Stomach (tissue), 4 donors: ENCODE measurements around the gene SSMEM1.

Source experiments
- EP300 ChIP-seq: sonication (generic); formaldehyde crosslinking; IDR thresholded peaks from one replicate; pipeline ENCODE4 v1.6.1; 2017; ENCODE audit warnings: antibody characterized with exemption
- POLR2A ChIP-seq, 4 donors: fragments of 450-650 bp; IDR thresholded peaks; one replicate each; pipeline ENCODE4 v1.6.1; 2016; ENCODE audit warnings: antibody characterized with exemption in 4 of 4, control low read depth in 2 of 4, mild to moderate bottlenecking in 1 of 4, moderate library complexity in 1 of 4
- POLR2AphosphoS5 ChIP-seq, 3 donors: sonication (generic); formaldehyde crosslinking; IDR thresholded peaks; one replicate each; pipeline ENCODE4 v1.6.1; 2016; ENCODE audit warnings: antibody characterized with exemption in 3 of 3

DNA sequence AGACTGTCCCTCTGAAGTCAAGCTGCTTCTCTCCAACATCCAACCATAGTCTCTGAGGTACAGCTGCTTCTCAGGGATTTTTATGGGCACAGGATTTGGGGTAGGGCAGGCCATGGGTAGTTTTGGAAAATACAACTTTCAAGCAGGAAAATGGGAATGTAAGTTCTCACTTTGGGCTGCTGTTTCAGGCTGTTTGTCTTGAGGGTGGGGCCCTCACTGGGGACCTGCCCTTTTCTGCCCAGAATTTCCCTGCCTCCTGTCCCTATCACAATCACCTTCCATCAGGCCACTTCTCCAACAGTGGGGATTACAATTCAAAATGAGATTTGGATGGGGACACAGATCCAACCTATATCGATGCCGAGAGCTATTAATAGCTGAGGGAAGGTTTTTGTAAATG is 24.5 kb downstream of the SSMEM1 start:
- TF ChIP-seq POLR2A (IDR thresholded peaks at IDR 0.05) = no peak
- no peak for TF ChIP-seq EP300
- no peak for TF ChIP-seq POLR2AphosphoS5 (IDR thresholded peaks at IDR 0.05)
